Omental fat pad (tissue), 4 donors: Measurements from ENCODE around the gene SPHK2. TPM values are rescaled to one million over a fixed set of nuclear protein-coding genes. Genes with fewer than 3 reads are reported as not detected.
"Not testable (repeated sequence)": the region's sequence is repeated elsewhere in the genome, so short reads cannot be mapped to it uniquely, and the experiment has no call there.

Experiments used
- ATAC-seq: fragments of 150-250 bp; one replicate; pipeline ENCODE4 v1.9.1; 2016; ENCODE audit warnings: mild to moderate bottlenecking, moderate library complexity; ENCODE audit not compliant: low FRiP score
- DNase-seq: peaks from one replicate; pipeline ENCODE4 v3.0.0-alpha.2; 2019; ENCODE audit warnings: low spot score
- total RNA-seq, 4 donors: library from RNA; depleted of rRNA; stranded (reverse); fragments of >200 nt; gene quantifications; one replicate each; pipeline ENCODE4 v1.1.0, GENCODE V29; 2016
- TF ChIP-seq, protein P1 (sequence below), 3 donors: fragments of 450-650 bp; IDR thresholded peaks; one replicate each; pipeline ENCODE4 v1.5.1; 2016 to 2017; ENCODE audit warnings: antibody characterized with exemption in 3 of 3, mild to moderate bottlenecking in 3 of 3, moderate library complexity in 2 of 3

SPHK2 gene
- total RNA-seq, 4 donors from 2014 or later = 6.0 to 16.2 (median 9.5) TPM

- DNase-seq (no peak), ATAC-seq (no peak)
- TF ChIP-seq, protein P1, sequence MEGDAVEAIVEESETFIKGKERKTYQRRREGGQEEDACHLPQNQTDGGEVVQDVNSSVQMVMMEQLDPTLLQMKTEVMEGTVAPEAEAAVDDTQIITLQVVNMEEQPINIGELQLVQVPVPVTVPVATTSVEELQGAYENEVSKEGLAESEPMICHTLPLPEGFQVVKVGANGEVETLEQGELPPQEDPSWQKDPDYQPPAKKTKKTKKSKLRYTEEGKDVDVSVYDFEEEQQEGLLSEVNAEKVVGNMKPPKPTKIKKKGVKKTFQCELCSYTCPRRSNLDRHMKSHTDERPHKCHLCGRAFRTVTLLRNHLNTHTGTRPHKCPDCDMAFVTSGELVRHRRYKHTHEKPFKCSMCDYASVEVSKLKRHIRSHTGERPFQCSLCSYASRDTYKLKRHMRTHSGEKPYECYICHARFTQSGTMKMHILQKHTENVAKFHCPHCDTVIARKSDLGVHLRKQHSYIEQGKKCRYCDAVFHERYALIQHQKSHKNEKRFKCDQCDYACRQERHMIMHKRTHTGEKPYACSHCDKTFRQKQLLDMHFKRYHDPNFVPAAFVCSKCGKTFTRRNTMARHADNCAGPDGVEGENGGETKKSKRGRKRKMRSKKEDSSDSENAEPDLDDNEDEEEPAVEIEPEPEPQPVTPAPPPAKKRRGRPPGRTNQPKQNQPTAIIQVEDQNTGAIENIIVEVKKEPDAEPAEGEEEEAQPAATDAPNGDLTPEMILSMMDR (IDR thresholded peaks at IDR 0.05) = no peak
These were observed 11.9 kb downstream of the SPHK2 start for GRCh38 chr19:48631225-48631624.

DNA sequence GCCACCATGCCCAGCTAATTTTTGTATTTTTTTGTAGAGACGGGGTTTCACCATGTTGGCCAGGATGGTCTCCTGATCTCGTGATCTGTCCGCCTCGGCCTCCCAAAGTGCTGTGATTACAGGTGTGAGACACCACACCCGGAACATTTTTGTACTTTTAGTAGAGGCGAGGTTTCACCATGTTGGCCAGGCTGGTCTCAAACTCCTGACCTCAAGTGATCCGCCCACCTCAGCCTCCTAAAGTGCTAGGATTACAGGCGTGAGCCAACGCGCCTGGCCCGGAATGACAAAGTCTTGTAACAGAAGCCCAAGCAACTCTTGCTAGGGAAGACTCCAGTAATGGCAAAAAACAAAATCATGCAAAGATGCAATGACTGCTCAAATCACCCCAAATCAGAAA, 13.0 kb downstream of the SPHK2 start:
- ATAC-seq, DNase-seq: not testable (repeated sequence)

GRCh38 chr19:48632692-48633147, 13.4 kb downstream of the SPHK2 start:
- ATAC-seq = no peak
- TF ChIP-seq, protein P1 (IDR thresholded peaks at IDR 0.05) = no peak
- DNase-seq = no peak

GRCh38 chr19:48633148-48634035, 14.1 kb downstream of the SPHK2 start:
- DNase-seq (no peak), ATAC-seq (no peak)
- TF ChIP-seq, protein P1 (IDR thresholded peaks at IDR 0.05) = no peak

- DNase-seq (no peak), ATAC-seq (no peak)
- TF ChIP-seq, protein P1 (IDR thresholded peaks at IDR 0.05) = no peak
These were observed 14.7 kb downstream of the SPHK2 start for GRCh38 chr19:48634036-48634342.

DNA sequence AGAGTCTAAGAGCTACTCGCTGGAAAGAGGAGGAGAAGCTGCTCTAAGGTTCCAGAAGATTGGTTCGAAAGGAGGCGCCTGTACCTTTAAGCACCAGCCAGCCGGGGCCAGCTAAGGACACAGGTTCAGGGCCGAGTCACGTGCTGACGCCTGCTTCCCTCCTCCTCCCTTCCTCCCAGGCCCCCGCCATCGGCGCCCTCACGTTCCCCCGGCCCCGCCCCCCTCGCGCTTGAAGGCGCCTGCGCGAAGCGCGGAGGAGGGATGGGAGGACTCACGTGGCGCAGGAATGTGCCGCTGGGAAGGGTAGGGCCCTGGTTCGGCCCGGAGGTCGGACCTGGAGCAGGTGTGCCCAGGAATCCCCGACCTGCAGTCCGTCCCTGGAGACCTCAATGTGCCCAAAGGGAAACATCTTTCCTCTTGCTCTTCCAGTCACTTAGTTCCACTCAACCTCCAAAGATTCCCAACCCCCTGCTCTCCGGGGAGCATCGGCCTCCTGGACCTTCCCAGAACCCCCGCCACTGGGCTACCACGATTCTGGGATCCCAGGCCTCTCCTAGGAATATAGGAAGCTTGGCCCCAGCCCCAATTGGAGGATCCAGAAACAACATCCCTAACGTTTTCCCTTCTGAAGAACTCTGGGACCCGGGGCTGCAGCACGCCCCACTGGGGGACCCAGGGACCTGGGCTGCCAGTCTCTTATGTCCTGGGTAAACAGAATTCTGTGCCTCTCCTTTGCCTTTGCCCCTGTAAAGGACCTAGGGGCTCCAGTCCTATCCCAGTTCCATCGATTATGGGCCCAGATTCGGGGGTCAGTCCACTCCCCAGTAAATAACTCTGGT, 15.3 kb downstream of the SPHK2 start:
- ATAC-seq (peak; percentile 13), DNase-seq (peak; percentile 88)
- TF ChIP-seq, protein P1 (IDR thresholded peaks at IDR 0.05) = no peak

DNA sequence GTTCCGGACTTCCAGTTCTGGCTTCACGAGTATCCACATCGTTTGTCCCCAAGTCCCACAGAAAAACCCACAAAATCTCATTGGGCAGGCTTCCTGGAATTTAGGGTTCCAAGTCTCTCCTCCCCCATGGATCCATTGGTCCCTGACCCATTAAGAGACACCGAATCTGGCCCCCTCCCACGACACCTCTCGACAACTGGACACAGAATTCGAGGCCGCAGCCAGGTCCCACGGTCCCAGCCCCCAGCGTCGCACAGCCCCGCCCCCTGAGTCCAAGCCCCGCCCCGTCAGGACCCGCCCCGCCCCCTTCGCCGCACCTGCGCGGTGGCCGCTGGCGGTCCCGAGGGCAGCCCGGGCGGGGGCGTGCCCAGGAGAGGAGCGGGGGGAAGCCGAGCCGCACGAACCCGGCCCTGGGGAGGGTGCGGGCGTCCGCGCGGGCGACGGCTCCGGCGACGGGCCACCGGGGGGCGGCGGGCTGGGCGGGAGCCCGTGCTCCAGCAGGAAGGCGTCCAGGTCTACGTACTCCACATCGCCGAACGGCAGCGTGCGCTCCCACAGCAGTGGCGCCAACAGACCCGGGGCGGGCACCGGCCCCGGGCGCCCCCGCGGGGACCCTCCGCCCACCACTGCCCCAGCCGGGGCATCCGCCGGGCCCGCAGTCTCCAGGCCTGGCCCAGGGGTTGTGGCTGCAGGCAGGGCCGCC, 16.1 kb downstream of the SPHK2 start:
- ATAC-seq = peak; percentile 3
- no peak for DNase-seq
- TF ChIP-seq, protein P1 (IDR thresholded peaks at IDR 0.05) = no peak
